ENCODE data around the gene SPACA6.

GRCh38 chr19:51746731-51747130 is 53.6 kb downstream of the SPACA6 start:
- TF ChIP-seq CTCF (IDR thresholded peaks at IDR 0.05; ENCODE audit: control extremely low read depth in 1 of 3, insufficient read depth in 1 of 3, low read depth in 1 of 3, low read length in 3 of 3): no peak
- no peak for TF ChIP-seq CEBPB (IDR thresholded peaks at IDR 0.05; ENCODE audit: low read depth, low read length)
- TF ChIP-seq SRF (IDR thresholded peaks at IDR 0.05; ENCODE audit: low read depth, low read length): no peak
- no peak for TF ChIP-seq SP1 (IDR thresholded peaks at IDR 0.05; ENCODE audit: low read depth, low read length)
